Stomach (tissue), 4 donors: ENCODE results near the gene BRD7.

ENCODE experiments used
- CTCF ChIP-seq, 7 experiments: fragments of 450-650 bp in 4 of 7; fragments of 200-600 bp in 3 of 7; sonication (generic) in 3 of 7; IDR thresholded peaks; one replicate each; pipeline ENCODE4 v1.5.1; 2016 to 2019; ENCODE audit warnings: antibody characterized with exemption in 7 of 7, control low read depth in 2 of 7, mild to moderate bottlenecking in 1 of 7
- EP300 ChIP-seq: sonication (generic); formaldehyde crosslinking; IDR thresholded peaks from one replicate; pipeline ENCODE4 v1.6.1; 2017; ENCODE audit warnings: antibody characterized with exemption
- POLR2A ChIP-seq, 4 donors: fragments of 450-650 bp; IDR thresholded peaks; one replicate each; pipeline ENCODE4 v1.6.1; 2016; ENCODE audit warnings: antibody characterized with exemption in 4 of 4, control low read depth in 2 of 4, mild to moderate bottlenecking in 1 of 4, moderate library complexity in 1 of 4

GRCh38 chr16:50401355-50401754 lies 32.6 kb upstream of the BRD7 start:
- TF ChIP-seq POLR2A (IDR thresholded peaks at IDR 0.05) = no peak
- no peak for TF ChIP-seq CTCF (IDR thresholded peaks at IDR 0.05)
- no peak for TF ChIP-seq EP300
